Measurements from ENCODE around the gene CDC42EP5.

DNA sequence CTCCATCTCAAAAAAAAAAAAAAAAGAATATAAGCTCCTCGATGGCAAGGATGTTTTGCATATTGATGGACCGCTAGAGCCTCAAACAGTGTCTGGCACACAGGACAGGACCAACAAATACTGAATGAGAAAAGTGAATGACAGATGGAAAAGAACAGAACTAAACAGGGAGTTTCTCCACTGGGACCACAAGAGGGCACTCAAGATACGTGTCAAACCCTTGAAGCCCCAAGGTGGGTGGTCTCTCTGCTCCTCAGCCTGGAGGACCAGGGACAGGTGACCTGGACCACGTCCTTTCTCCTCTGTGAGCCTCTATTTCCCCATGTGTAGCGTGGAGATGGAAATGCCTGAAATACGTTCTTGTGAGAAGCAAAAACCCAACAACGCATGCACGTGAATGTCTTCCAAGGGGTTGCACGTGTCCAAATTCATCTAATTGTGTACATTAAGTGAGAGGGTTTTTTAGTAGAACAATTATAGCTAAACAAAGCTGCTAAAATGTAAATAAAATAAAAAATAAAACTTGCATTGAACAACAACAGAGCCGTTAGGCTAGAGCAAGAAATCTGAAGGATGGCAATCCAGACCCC is 5.7 kb upstream of the CDC42EP5 start:
- TF ChIP-seq TEAD4 (IDR thresholded peaks at IDR 0.05; ENCODE audit: borderline replicate concordance, insufficient read depth): no peak
- TF ChIP-seq POLR2AphosphoS5 (IDR thresholded peaks at IDR 0.05; ENCODE audit: low read depth, low read length): no peak
- TF ChIP-seq, protein P1, sequence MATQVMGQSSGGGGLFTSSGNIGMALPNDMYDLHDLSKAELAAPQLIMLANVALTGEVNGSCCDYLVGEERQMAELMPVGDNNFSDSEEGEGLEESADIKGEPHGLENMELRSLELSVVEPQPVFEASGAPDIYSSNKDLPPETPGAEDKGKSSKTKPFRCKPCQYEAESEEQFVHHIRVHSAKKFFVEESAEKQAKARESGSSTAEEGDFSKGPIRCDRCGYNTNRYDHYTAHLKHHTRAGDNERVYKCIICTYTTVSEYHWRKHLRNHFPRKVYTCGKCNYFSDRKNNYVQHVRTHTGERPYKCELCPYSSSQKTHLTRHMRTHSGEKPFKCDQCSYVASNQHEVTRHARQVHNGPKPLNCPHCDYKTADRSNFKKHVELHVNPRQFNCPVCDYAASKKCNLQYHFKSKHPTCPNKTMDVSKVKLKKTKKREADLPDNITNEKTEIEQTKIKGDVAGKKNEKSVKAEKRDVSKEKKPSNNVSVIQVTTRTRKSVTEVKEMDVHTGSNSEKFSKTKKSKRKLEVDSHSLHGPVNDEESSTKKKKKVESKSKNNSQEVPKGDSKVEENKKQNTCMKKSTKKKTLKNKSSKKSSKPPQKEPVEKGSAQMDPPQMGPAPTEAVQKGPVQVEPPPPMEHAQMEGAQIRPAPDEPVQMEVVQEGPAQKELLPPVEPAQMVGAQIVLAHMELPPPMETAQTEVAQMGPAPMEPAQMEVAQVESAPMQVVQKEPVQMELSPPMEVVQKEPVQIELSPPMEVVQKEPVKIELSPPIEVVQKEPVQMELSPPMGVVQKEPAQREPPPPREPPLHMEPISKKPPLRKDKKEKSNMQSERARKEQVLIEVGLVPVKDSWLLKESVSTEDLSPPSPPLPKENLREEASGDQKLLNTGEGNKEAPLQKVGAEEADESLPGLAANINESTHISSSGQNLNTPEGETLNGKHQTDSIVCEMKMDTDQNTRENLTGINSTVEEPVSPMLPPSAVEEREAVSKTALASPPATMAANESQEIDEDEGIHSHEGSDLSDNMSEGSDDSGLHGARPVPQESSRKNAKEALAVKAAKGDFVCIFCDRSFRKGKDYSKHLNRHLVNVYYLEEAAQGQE (IDR thresholded peaks at IDR 0.05; ENCODE audit: low read depth, low read length): no peak
- no peak for TF ChIP-seq JUND (IDR thresholded peaks at IDR 0.05)
- no peak for TF ChIP-seq TAF1 (IDR thresholded peaks at IDR 0.05; ENCODE audit: borderline replicate concordance, low read depth, low read length)
- no peak for TF ChIP-seq EZH2phosphoT487 (IDR thresholded peaks at IDR 0.05; ENCODE audit: borderline replicate concordance, low read depth)
